Activated T-cell treated with anti-CD3 and anti-CD28 coated beads, Interleukin-2, amount 50 U/mL, for 72 hours (primary cell): ENCODE measurements around the gene CABP7. TPM values are rescaled to one million over a fixed set of nuclear protein-coding genes. Genes with fewer than 3 reads are reported as not detected.

Experiments used
- ATAC-seq, 2 donors: fragments of 150-1000 bp; cut with Tn5 transposase; replicated peaks in 1 of 2; 2 replicates each; pipeline ENCODE4 v1.10.0; 2021; ENCODE audit warnings: moderate library complexity in 2 of 2, mild to moderate bottlenecking in 1 of 2
- DNase-seq, 2 donors: peaks; one replicate each; pipeline ENCODE4 v3.0.0; 2021 to 2022; ENCODE audit warnings: mixed read lengths in 1 of 2
- H3K27ac Mint-ChIP-seq: one replicate; pipeline ENCODE4 v1.8.0; 2022; ENCODE audit warnings: mild to moderate bottlenecking, moderate library complexity, mixed read lengths
- H3K27me3 Mint-ChIP-seq: one replicate; pipeline ENCODE4 v1.8.0; 2022; ENCODE audit warnings: low read depth, mixed read lengths
- H3K36me3 Mint-ChIP-seq, 2 donors: one replicate each; pipeline ENCODE4 v1.8.0; 2022; ENCODE audit warnings: mixed read lengths in 2 of 2, mild to moderate bottlenecking in 1 of 2; ENCODE audit not compliant: insufficient read depth in 2 of 2
- H3K4me1 Mint-ChIP-seq: one replicate; pipeline ENCODE4 v1.8.0; 2022; ENCODE audit warnings: low read depth, mixed read lengths
- H3K4me3 Mint-ChIP-seq, 2 donors: one replicate each; pipeline ENCODE4 v1.8.0; 2022; ENCODE audit warnings: mild to moderate bottlenecking in 2 of 2, mixed read lengths in 2 of 2, moderate library complexity in 2 of 2
- H3K9me3 Mint-ChIP-seq, 2 donors: one replicate each; pipeline ENCODE4 v1.8.0; 2022; ENCODE audit warnings: mixed read lengths in 2 of 2
- total RNA-seq, 2 donors: library from RNA; stranded (reverse); gene quantifications; one replicate each; pipeline ENCODE4 v1.2.3, GENCODE V29; 2022

Gene CABP7
- total RNA-seq, 2 donors from 2014 or later, result 0.09 to 0.14 TPM

DNA sequence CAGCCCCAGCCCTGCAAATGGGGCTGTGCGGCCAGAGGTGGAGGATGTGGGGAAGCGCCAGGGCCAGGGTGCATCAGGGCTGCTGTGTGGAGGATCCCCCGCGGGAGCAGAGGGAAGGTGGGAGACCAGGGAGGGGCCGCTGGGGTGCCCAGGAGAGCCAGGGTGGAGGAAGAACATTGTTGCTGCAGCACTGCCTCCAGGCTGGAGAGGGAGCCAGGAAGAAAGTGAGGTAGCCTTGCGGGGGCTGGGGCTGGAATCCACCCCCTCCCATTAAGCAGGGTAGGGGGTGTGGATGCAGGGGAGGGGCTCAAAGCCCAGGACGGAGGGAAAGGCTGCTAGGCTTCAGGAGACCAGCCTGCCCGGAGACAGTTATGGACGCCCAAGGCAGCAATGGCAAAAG lies 15.0 kb downstream of the CABP7 start:
- no peaks in the 10 kb centered on the region for H3K27me3 Mint-ChIP-seq
- DNase-seq (no peak), ATAC-seq (no peak)
- no peaks in the 10 kb centered on the region for H3K36me3 Mint-ChIP-seq
- H3K9me3 Mint-ChIP-seq, result no peaks in the 10 kb centered on the region
- H3K27ac Mint-ChIP-seq, result no peak overlapping the region
- no peak overlapping the region for H3K4me3 Mint-ChIP-seq
- no peaks in the 10 kb centered on the region for H3K4me1 Mint-ChIP-seq

- H3K27ac Mint-ChIP-seq, result no peak overlapping the region
- no peak overlapping the region for H3K4me3 Mint-ChIP-seq
- no peaks in the 10 kb centered on the region for H3K27me3 Mint-ChIP-seq
- no peaks in the 10 kb centered on the region for H3K36me3 Mint-ChIP-seq
- DNase-seq (no peak), ATAC-seq (no peak)
- H3K9me3 Mint-ChIP-seq, result no peaks in the 10 kb centered on the region
- no peaks in the 10 kb centered on the region for H3K4me1 Mint-ChIP-seq
Measured at GRCh38 chr22:29735416-29735815, 15.6 kb downstream of the CABP7 start.

GRCh38 chr22:29737251-29738117 lies 17.7 kb downstream of the CABP7 start:
- Mint-ChIP-seq H3K27ac (no peak overlapping the region), H3K9me3 (no peaks in the 10 kb centered on the region), H3K36me3 (no peaks in the 10 kb centered on the region), H3K4me1 (no peaks in the 10 kb centered on the region), H3K4me3 (no peak overlapping the region), H3K27me3 (no peaks in the 10 kb centered on the region)
- DNase-seq (no peak), ATAC-seq (no peak)

DNA sequence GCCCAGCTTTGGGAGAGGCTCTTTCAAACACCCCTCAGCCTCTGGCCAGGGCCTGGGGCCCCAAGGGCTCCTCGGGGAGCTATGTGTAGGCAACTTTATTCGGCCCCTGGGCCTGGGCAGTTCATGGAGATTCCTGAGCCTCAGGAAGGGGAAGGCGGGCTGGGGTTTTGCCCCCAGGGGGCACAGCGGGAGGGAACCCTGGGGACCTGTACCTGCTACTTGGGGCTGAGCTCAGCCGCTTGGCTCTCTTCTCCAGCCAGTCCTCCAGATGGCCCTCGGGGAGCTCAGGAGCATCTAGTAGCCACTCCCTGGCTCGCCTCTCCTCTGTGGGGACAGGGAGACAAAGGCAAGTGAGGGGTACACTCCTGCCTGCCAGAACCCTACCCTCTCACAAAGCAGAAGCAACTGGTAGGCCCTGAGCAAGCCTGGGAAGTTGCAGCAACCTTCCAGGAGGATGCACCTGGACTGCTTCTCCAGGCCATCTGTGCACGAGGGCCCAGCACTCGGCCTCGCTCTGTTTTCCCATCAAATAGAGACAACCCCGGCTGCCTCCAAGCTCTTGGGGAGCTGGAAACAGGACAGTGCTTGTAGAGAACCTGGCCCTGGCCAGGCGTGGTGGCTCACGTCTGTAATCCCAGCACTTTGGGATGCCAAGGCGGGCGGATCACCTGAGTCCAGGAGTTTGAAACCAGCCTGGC lies 18.5 kb downstream of the CABP7 start:
- Mint-ChIP-seq H3K4me1 (no peaks in the 10 kb centered on the region), H3K27me3 (no peaks in the 10 kb centered on the region), H3K36me3 (no peaks in the 10 kb centered on the region), H3K27ac (no peak overlapping the region), H3K9me3 (no peaks in the 10 kb centered on the region), H3K4me3 (no peak overlapping the region)
- ATAC-seq, result no peak
- no peak for DNase-seq

GRCh38 chr22:29739346-29739875 lies 19.6 kb downstream of the CABP7 start:
- no peaks in the 10 kb centered on the region for H3K27me3 Mint-ChIP-seq
- H3K4me3 Mint-ChIP-seq, result no peak overlapping the region
- no peaks in the 10 kb centered on the region for H3K36me3 Mint-ChIP-seq
- H3K4me1 Mint-ChIP-seq, result no peaks in the 10 kb centered on the region
- H3K9me3 Mint-ChIP-seq, result no peaks in the 10 kb centered on the region
- no peak for ATAC-seq
- DNase-seq, result no peak
- no peak overlapping the region for H3K27ac Mint-ChIP-seq

DNA sequence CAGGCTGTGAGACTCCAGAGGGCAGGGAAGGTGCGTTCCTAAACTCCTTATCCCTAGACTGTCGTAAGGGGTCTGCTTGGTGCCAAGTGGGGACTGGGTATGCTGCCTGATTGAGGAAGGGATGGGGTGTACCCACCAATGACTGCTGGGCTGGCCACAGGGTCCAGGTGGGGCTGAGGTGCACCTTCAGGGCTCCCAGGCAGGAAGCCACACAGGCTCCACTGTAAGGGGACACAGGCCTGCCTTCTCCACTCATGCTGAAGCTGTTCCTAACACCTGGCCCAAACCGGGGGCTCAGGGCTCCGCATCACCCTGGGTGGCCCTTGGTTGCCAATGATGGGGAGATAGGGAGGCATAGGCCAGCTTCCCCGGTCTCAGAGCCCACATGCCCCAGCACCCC lies 20.4 kb downstream of the CABP7 start:
- H3K9me3 Mint-ChIP-seq, result no peaks in the 10 kb centered on the region
- DNase-seq, result no peak
- ATAC-seq, result no peak
- H3K36me3 Mint-ChIP-seq, result no peaks in the 10 kb centered on the region
- no peak overlapping the region for H3K27ac Mint-ChIP-seq
- no peak overlapping the region for H3K4me3 Mint-ChIP-seq
- no peaks in the 10 kb centered on the region for H3K4me1 Mint-ChIP-seq
- no peaks in the 10 kb centered on the region for H3K27me3 Mint-ChIP-seq

GRCh38 chr22:29741926-29742325 lies 22.1 kb downstream of the CABP7 start:
- DNase-seq (no peak), ATAC-seq (no peak)
- H3K9me3 Mint-ChIP-seq, result no peaks in the 10 kb centered on the region
- H3K27ac Mint-ChIP-seq, result no peak overlapping the region
- H3K4me1 Mint-ChIP-seq, result no peaks in the 10 kb centered on the region
- no peak overlapping the region for H3K4me3 Mint-ChIP-seq
- peaks cover 0 to 2% of the 10 kb centered on the region in 2 donors for H3K36me3 Mint-ChIP-seq
- no peaks in the 10 kb centered on the region for H3K27me3 Mint-ChIP-seq

DNA sequence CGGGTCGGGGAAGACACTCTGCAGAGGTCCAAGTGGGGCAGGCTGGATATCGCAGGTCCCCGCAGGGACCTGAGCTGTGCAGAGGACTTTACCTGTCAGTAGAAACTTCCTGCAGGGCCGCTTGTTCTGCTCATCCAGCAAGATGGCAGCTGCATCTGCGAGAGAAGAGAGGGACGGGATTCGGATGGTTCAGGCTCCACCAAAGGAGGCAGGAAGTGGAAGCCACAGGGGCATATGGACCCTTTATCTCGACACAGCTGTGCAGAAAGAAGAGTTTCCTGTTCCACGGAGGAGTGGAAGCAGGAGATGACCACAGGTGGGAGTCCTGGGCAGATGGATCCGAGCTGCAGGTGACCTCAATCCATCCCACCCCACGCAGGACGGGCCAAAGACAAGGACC lies 22.5 kb downstream of the CABP7 start:
- no peak overlapping the region for H3K27ac Mint-ChIP-seq
- ATAC-seq, result no peak
- no peaks in the 10 kb centered on the region for H3K27me3 Mint-ChIP-seq
- peaks cover 0 to 2% of the 10 kb centered on the region in 2 donors for H3K36me3 Mint-ChIP-seq
- no peak for DNase-seq
- no peaks in the 10 kb centered on the region for H3K9me3 Mint-ChIP-seq
- no peak overlapping the region for H3K4me3 Mint-ChIP-seq
- H3K4me1 Mint-ChIP-seq, result no peaks in the 10 kb centered on the region

- no peaks in the 10 kb centered on the region for H3K9me3 Mint-ChIP-seq
- no peaks in the 10 kb centered on the region for H3K27me3 Mint-ChIP-seq
- no peak overlapping the region for H3K27ac Mint-ChIP-seq
- H3K4me3 Mint-ChIP-seq, result no peak overlapping the region
- no peak for ATAC-seq
- DNase-seq, result no peak
- H3K36me3 Mint-ChIP-seq, result peaks cover 0 to 2% of the 10 kb centered on the region in 2 donors
- no peaks in the 10 kb centered on the region for H3K4me1 Mint-ChIP-seq
Measured at GRCh38 chr22:29744902-29745301, 25.1 kb downstream of the CABP7 start.

DNA sequence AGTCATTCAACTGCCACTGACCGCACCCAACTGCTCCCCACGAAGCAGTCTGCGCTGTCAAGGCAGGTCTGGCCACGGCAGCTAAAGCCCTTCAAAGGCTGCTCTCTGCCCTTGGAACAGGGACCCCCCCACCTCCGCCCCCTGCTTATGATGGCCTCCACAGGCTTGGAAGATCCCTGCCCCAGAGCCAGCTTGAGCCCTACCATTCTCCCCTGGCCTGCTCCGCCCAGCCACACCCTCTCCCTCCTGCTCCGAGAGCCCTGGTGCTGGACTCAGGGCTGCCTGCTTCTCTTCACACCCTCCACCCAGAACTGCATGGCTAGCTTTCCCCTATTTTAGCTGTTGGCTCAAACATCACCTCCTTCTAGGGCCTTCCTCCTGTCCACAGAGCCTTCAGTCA lies 28.0 kb downstream of the CABP7 start:
- H3K9me3 Mint-ChIP-seq, result no peaks in the 10 kb centered on the region
- H3K4me1 Mint-ChIP-seq, result peaks cover 19% of the 10 kb centered on the region
- ATAC-seq (no peak), DNase-seq (no peak)
- H3K27ac Mint-ChIP-seq, result no peak overlapping the region
- H3K4me3 Mint-ChIP-seq, result no peak overlapping the region
- no peaks in the 10 kb centered on the region for H3K27me3 Mint-ChIP-seq
- peaks cover 0 to 2% of the 10 kb centered on the region in 2 donors for H3K36me3 Mint-ChIP-seq

DNA sequence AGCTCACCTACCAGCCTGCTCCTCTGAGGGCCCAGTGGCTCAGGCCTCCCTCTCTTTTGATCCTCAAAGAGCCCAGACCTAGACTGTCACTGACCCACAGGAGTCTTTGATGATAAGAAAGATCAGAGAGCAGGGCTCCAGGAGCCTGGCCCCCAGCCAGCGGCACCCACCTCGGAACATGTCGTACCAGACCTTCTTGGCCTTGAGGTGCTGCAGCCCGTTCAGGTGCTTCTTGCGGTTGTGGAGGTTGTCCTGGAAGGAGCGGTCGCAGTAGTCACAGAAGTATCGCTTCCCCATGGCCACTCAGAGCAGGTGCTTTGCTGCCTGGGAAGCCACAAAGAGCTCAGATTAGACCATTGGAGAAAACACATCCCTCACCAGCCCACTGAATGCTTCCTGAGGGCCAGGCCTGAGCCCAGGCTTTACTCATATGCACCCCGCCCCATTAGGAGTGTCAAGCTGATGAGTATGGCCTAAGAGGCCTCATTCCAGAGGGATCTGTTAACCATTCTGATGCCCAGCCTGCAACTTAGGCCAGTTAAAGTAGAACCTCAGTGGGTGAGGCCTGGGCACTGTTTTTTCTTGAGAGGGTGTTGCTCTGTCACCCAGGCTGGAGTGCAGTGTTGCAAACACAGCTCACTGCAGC lies 28.6 kb downstream of the CABP7 start:
- H3K4me3 Mint-ChIP-seq, result no peak overlapping the region
- H3K27me3 Mint-ChIP-seq, result no peaks in the 10 kb centered on the region
- H3K9me3 Mint-ChIP-seq, result no peaks in the 10 kb centered on the region
- H3K27ac Mint-ChIP-seq, result no peak overlapping the region
- H3K36me3 Mint-ChIP-seq, result peaks cover 0 to 2% of the 10 kb centered on the region in 2 donors
- no peak for DNase-seq
- no peak for ATAC-seq
- H3K4me1 Mint-ChIP-seq, result peaks cover 19% of the 10 kb centered on the region

DNA sequence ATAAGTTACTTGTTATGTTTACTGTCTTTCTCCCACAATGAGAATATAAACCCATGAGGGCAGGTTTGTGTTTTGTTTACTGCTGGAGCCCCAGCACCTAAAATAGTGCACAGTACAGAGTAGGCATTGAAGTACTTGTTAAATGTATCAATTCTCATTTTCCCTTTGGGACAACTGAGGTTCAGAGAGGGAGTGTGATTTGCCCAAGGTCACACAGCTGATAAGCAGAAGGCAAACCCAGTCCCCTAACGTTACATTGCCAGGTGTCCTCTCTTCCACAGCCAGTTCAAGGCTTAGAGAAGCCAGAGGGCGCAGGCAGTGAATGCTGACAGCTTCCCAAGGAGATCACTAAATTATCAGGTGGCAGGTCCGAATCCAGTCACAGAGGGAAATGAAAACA lies 30.2 kb downstream of the CABP7 start:
- DNase-seq, result no peak
- Mint-ChIP-seq H3K27ac (no peak overlapping the region), H3K4me1 (peaks cover 19% of the 10 kb centered on the region), H3K27me3 (no peaks in the 10 kb centered on the region), H3K9me3 (no peaks in the 10 kb centered on the region), H3K36me3 (peaks cover 0 to 2% of the 10 kb centered on the region in 2 donors), H3K4me3 (no peak overlapping the region)
- no peak for ATAC-seq
